Stimulated activated CD4-positive, alpha-beta T cell treated with anti-CD3 and anti-CD28 coated beads, Interleukin-2, amount 100 ng/mL, for 24 hours (primary cell): ENCODE results near the gene ARG2.
"Not testable (repeated sequence)": the region's sequence is repeated elsewhere in the genome, so short reads cannot be mapped to it uniquely, and the experiment has no call there.

Experiments
- DNase-seq, 2 donors: peaks; one replicate each; pipeline ENCODE4 v3.0.0-alpha.2; 2020

The ARG2 gene

GRCh38 chr14:67586369-67586768 lies 33.4 kb upstream of the ARG2 start:
- DNase-seq, result no peak

- DNase-seq, result no peak
Observed at GRCh38 chr14:67589204-67589770, 30.4 kb upstream of the ARG2 start.

GRCh38 chr14:67593650-67594049 lies 26.1 kb upstream of the ARG2 start:
- not testable (repeated sequence) for DNase-seq

- no peak for DNase-seq
Observed at GRCh38 chr14:67595392-67595791, 24.3 kb upstream of the ARG2 start.

- peak; percentile 94 to 97 for DNase-seq
Observed at GRCh38 chr14:67599698-67600561, 19.8 kb upstream of the ARG2 start, which contains the start of gene PIGH. TSS of gene PIGH (minus strand) at chr14:67600268. CDS start at chr14:67600203, 65 bp downstream.

GRCh38 chr14:67600562-67600974 lies 19.2 kb upstream of the ARG2 start:
- not testable (repeated sequence) for DNase-seq

GRCh38 chr14:67602076-67602475 lies 17.6 kb upstream of the ARG2 start:
- DNase-seq, result no peak

GRCh38 chr14:67602995-67603545 lies 16.6 kb upstream of the ARG2 start:
- DNase-seq, result no peak

- no peak for DNase-seq
Observed at GRCh38 chr14:67607646-67608045, 12.1 kb upstream of the ARG2 start.

- DNase-seq, result no peak
Observed at GRCh38 chr14:67609642-67610310, 9.9 kb upstream of the ARG2 start.

GRCh38 chr14:67610491-67610890 lies 9.2 kb upstream of the ARG2 start:
- DNase-seq, result no peak

GRCh38 chr14:67618617-67619063 lies 1.1 kb upstream of the ARG2 start:
- DNase-seq, result peak in 1 of 2 donors; percentile 9

- DNase-seq, result peak in 1 of 2 donors; percentile 14
Observed at GRCh38 chr14:67620217-67620785, 581 bp downstream of the ARG2 start.

GRCh38 chr14:67622675-67623074 lies 3.0 kb downstream of the ARG2 start:
- no peak for DNase-seq

GRCh38 chr14:67623114-67623513 lies 3.4 kb downstream of the ARG2 start:
- DNase-seq, result no peak

- not testable (repeated sequence) for DNase-seq
Observed at GRCh38 chr14:67626131-67626530, 6.4 kb downstream of the ARG2 start.

- no peak for DNase-seq
Observed at GRCh38 chr14:67627519-67627918, 7.8 kb downstream of the ARG2 start.

GRCh38 chr14:67630186-67630585 lies 10.5 kb downstream of the ARG2 start:
- no peak for DNase-seq

- DNase-seq, result no peak
Observed at GRCh38 chr14:67630938-67631337, 11.2 kb downstream of the ARG2 start.

GRCh38 chr14:67633451-67634147 lies 13.9 kb downstream of the ARG2 start:
- no peak for DNase-seq

GRCh38 chr14:67636361-67636919 lies 16.7 kb downstream of the ARG2 start:
- DNase-seq, result no peak

- DNase-seq, result no peak
Observed at GRCh38 chr14:67638642-67639041, 18.9 kb downstream of the ARG2 start.
